HEK293T (cell line): ENCODE results near the gene C5AR1.

Experiments
- CTBP1 ChIP-seq: fragments of 450-650 bp; IDR thresholded peaks from 2 replicates; pipeline ENCODE4 v1.6.1; 2016; ENCODE audit warnings: borderline replicate concordance
- ELF4 ChIP-seq: fragments of 450-650 bp; IDR thresholded peaks from 2 replicates; pipeline ENCODE4 v1.6.1; 2017; ENCODE audit warnings: antibody characterized with exemption
- FOXA1 ChIP-seq: fragments of 450-650 bp; IDR thresholded peaks from 2 replicates; pipeline ENCODE4 v1.6.1; 2016; ENCODE audit warnings: mild to moderate bottlenecking
- FOXM1 ChIP-seq: fragments of 450-650 bp; IDR thresholded peaks from 2 replicates; pipeline ENCODE4 v1.6.1; 2017; ENCODE audit warnings: mild to moderate bottlenecking, borderline replicate concordance
- HDGF ChIP-seq: fragments of 450-650 bp; IDR thresholded peaks from 2 replicates; pipeline ENCODE4 v1.6.1; 2017; ENCODE audit warnings: antibody characterized with exemption, borderline replicate concordance
- SP1 ChIP-seq: fragments of 450-650 bp; IDR thresholded peaks from 2 replicates; pipeline ENCODE4 v1.6.1; 2017
- SUZ12 ChIP-seq: fragments of 450-650 bp; IDR thresholded peaks from 2 replicates; pipeline ENCODE4 v1.6.1; 2016; ENCODE audit warnings: mild to moderate bottlenecking
- TARDBP ChIP-seq: fragments of 450-650 bp; IDR thresholded peaks from 2 replicates; pipeline ENCODE4 v1.6.1; 2016
- ZNF384 ChIP-seq: fragments of 450-650 bp; IDR thresholded peaks from 2 replicates; pipeline ENCODE4 v1.6.1; 2016

DNA sequence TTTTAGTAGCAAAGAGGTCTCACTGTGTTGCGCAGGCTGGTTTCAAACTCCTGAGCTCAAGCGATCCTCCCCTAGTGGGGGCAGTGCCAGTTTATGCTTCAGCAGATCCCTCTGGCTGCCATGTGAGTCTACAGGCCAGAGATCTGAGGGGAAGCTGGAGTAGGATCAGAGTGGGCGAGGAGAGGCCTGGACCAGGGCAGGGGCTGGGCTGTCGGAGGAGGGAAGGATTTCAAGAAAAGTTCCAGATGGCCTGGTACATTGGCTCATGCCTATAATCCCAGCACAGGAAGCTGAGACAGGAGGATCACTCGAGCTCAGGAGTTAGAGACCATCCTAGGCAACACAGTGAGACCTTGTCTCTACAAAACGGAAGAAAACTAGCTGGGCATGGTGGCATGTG lies 49.3 kb downstream of the C5AR1 start:
- TF ChIP-seq HDGF, result no peak
- TF ChIP-seq FOXM1, result no peak
- no peak for TF ChIP-seq SP1
- no peak for TF ChIP-seq ELF4
- no peak for TF ChIP-seq FOXA1
- TF ChIP-seq ZNF384, result no peak
- TF ChIP-seq TARDBP, result no peak
- TF ChIP-seq CTBP1, result no peak
- TF ChIP-seq SUZ12, result no peak
